Hepatocyte (in vitro differentiated cells): Measurements from ENCODE around the gene PTPRD. TPM values are rescaled to one million over a fixed set of nuclear protein-coding genes. Genes with fewer than 3 reads are reported as not detected.

Experiments
- DNase-seq: peaks from one replicate; pipeline ENCODE4 v3.0.0-alpha.2; 2016; ENCODE audit warnings: low spot score
- H2AFZ ChIP-seq: fragments of 200-600 bp; sonication (generic); 2 replicates; pipeline ENCODE4 v1.6.0; 2016; ENCODE audit warnings: antibody characterized with exemption, mild to moderate bottlenecking
- H3K27ac ChIP-seq: fragments of 200-600 bp; sonication (generic); 2 replicates; pipeline ENCODE4 v1.5.1; 2016; ENCODE audit warnings: mild to moderate bottlenecking
- H3K27me3 ChIP-seq: fragments of 200-600 bp; sonication (generic); 2 replicates; pipeline ENCODE4 v1.6.1; 2016
- H3K36me3 ChIP-seq: fragments of 200-600 bp; sonication (generic); replicated peaks from 2 replicates; pipeline ENCODE4 v1.5.1; 2016; ENCODE audit warnings: low read depth; ENCODE audit not compliant: insufficient read depth
- H3K4me1 ChIP-seq: fragments of 200-600 bp; sonication (generic); 2 replicates; pipeline ENCODE4 v1.5.1; 2016; ENCODE audit warnings: mild to moderate bottlenecking, moderate library complexity; ENCODE audit not compliant: insufficient read depth
- H3K4me2 ChIP-seq: fragments of 200-600 bp; sonication (generic); 2 replicates; pipeline ENCODE4 v1.6.0; 2016
- H3K4me3 ChIP-seq: fragments of 200-600 bp; sonication (generic); 2 replicates; pipeline ENCODE4 v1.5.1; 2016; ENCODE audit warnings: mild to moderate bottlenecking
- H3K79me2 ChIP-seq: fragments of 200-600 bp; sonication (generic); 2 replicates; pipeline ENCODE4 v1.6.0; 2017; ENCODE audit warnings: mild to moderate bottlenecking
- H3K9me2 ChIP-seq: fragments of 200-600 bp; sonication (generic); replicated peaks from 2 replicates; pipeline ENCODE4 v1.6.0; 2017; ENCODE audit warnings: mild to moderate bottlenecking; ENCODE audit not compliant: insufficient read depth
- H3K9me3 ChIP-seq: fragments of 200-600 bp; sonication (generic); 2 replicates; pipeline ENCODE4 v1.5.1; 2016; ENCODE audit warnings: low read depth, mild to moderate bottlenecking
- H4K20me1 ChIP-seq: fragments of 200-600 bp; sonication (generic); 2 replicates; pipeline ENCODE4 v1.6.0; 2016; ENCODE audit warnings: mild to moderate bottlenecking; ENCODE audit not compliant: insufficient read depth, poor library complexity, severe bottlenecking
- EZH2 ChIP-seq: fragments of 200-600 bp; sonication (generic); IDR thresholded peaks from 2 replicates; pipeline ENCODE4 v1.6.1; 2016; ENCODE audit warnings: antibody characterized with exemption, mild to moderate bottlenecking, borderline replicate concordance
- EZH2phosphoT487 ChIP-seq: fragments of 200-600 bp; sonication (generic); IDR thresholded peaks from one replicate; pipeline ENCODE4 v1.6.1; 2018; ENCODE audit warnings: antibody characterized with exemption, mild to moderate bottlenecking, low read depth, moderate library complexity; ENCODE audit not compliant: unreplicated experiment, severe bottlenecking
- WGBS: methylation state at CpG from one replicate; pipeline ENCODE4 v1.1.6; 2016; ENCODE audit warnings: low lambda C conversion rate; ENCODE audit errors: missing lambda C conversion rate; 5-methylcytosine and 5-hydroxymethylcytosine counted together
- polyA plus RNA-seq: library from polyadenylated mRNA; unstranded; fragments of >200 nt; fragmentation: Nextera tagmentation; extraction: Ambion mirVana; gene quantifications from 2 replicates; pipeline ENCODE4 v1.2.1, GENCODE V29; 2016
- total RNA-seq: library from RNA; depleted of rRNA; stranded (reverse); fragments of >200 nt; gene quantifications from 2 replicates; pipeline ENCODE4 v1.2.3, GENCODE V29; 2014
- TF ChIP-seq, protein P1 (sequence below): fragments of 200-600 bp; sonication (generic); IDR thresholded peaks from 2 replicates; pipeline ENCODE4 v1.5.1; 2016; ENCODE audit warnings: antibody characterized with exemption, mild to moderate bottlenecking; ENCODE audit not compliant: poor library complexity

Gene PTPRD
- total and polyA plus RNA-seq, 2 experiments from 2014 or later = 6.5 to 77.6 TPM

GRCh38 chr9:10054456-10054855 is 558.3 kb downstream of the PTPRD start:
- Histone ChIP-seq H3K36me3 (no peaks in the 10 kb centered on the region), H3K4me2 (no peak overlapping the region), H3K9me3 (no peaks in the 10 kb centered on the region), H3K4me3 (no peak overlapping the region), H3K79me2 (no peaks in the 10 kb centered on the region), H4K20me1 (no peaks in the 10 kb centered on the region), H3K27ac (no peak overlapping the region), H2AFZ (no peak overlapping the region), H3K9me2 (no peaks in the 10 kb centered on the region), H3K4me1 (peaks cover 7% of the 10 kb centered on the region), H3K27me3 (no peaks in the 10 kb centered on the region)
- 30% methylated on average over 1 of the region's 1 CpG for WGBS
- TF ChIP-seq EZH2 (no peak), EZH2phosphoT487 (no peak)
- TF ChIP-seq, protein P1, sequence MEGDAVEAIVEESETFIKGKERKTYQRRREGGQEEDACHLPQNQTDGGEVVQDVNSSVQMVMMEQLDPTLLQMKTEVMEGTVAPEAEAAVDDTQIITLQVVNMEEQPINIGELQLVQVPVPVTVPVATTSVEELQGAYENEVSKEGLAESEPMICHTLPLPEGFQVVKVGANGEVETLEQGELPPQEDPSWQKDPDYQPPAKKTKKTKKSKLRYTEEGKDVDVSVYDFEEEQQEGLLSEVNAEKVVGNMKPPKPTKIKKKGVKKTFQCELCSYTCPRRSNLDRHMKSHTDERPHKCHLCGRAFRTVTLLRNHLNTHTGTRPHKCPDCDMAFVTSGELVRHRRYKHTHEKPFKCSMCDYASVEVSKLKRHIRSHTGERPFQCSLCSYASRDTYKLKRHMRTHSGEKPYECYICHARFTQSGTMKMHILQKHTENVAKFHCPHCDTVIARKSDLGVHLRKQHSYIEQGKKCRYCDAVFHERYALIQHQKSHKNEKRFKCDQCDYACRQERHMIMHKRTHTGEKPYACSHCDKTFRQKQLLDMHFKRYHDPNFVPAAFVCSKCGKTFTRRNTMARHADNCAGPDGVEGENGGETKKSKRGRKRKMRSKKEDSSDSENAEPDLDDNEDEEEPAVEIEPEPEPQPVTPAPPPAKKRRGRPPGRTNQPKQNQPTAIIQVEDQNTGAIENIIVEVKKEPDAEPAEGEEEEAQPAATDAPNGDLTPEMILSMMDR = no peak
- no peak for DNase-seq

GRCh38 chr9:10052916-10053315 is 559.9 kb downstream of the PTPRD start:
- no peak overlapping the region for H3K27ac ChIP-seq
- no peaks in the 10 kb centered on the region for H4K20me1 ChIP-seq
- H2AFZ ChIP-seq = no peak overlapping the region
- no peak overlapping the region for H3K4me2 ChIP-seq
- DNase-seq = no peak
- no peaks in the 10 kb centered on the region for H3K9me3 ChIP-seq
- H3K36me3 ChIP-seq = no peaks in the 10 kb centered on the region
- no peaks in the 10 kb centered on the region for H3K4me1 ChIP-seq
- no peak for TF ChIP-seq EZH2
- no peak for TF ChIP-seq EZH2phosphoT487
- TF ChIP-seq, protein P1 = no peak
- H3K79me2 ChIP-seq = no peaks in the 10 kb centered on the region
- H3K27me3 ChIP-seq = no peaks in the 10 kb centered on the region
- no peaks in the 10 kb centered on the region for H3K9me2 ChIP-seq
- H3K4me3 ChIP-seq = no peak overlapping the region

GRCh38 chr9:10052181-10052580 is 560.6 kb downstream of the PTPRD start:
- Histone ChIP-seq H3K79me2 (no peaks in the 10 kb centered on the region), H3K4me1 (no peaks in the 10 kb centered on the region), H2AFZ (no peak overlapping the region), H3K9me2 (no peaks in the 10 kb centered on the region), H3K27me3 (no peaks in the 10 kb centered on the region), H3K4me2 (no peak overlapping the region), H3K27ac (no peak overlapping the region), H4K20me1 (no peaks in the 10 kb centered on the region), H3K36me3 (no peaks in the 10 kb centered on the region), H3K9me3 (no peaks in the 10 kb centered on the region), H3K4me3 (no peak overlapping the region)
- WGBS = 93% methylated on average over 1 of the region's 1 CpG
- DNase-seq = no peak
- TF ChIP-seq, protein P1 = no peak
- TF ChIP-seq EZH2phosphoT487 (no peak), EZH2 (no peak)

- Histone ChIP-seq H3K4me2 (no peak overlapping the region), H3K9me3 (no peaks in the 10 kb centered on the region), H3K9me2 (no peaks in the 10 kb centered on the region), H2AFZ (no peak overlapping the region), H3K4me1 (no peaks in the 10 kb centered on the region), H3K27ac (no peak overlapping the region), H3K4me3 (no peak overlapping the region), H4K20me1 (no peaks in the 10 kb centered on the region), H3K36me3 (no peaks in the 10 kb centered on the region), H3K79me2 (no peaks in the 10 kb centered on the region), H3K27me3 (no peaks in the 10 kb centered on the region)
- TF ChIP-seq, protein P1 = no peak
- no peak for TF ChIP-seq EZH2phosphoT487
- no peak for TF ChIP-seq EZH2
- no peak for DNase-seq
- 74% methylated on average over 4 of the region's 4 CpGs for WGBS
Measured at GRCh38 chr9:10050016-10050415, 562.8 kb downstream of the PTPRD start.
